Fibroblast of lung (primary cell): Measurements from ENCODE around the gene NUP62. TPM values are rescaled to one million over a fixed set of nuclear protein-coding genes. Genes with fewer than 3 reads are reported as not detected.

Experiments used
- DNase-seq, 2 donors: peaks; one replicate each; pipeline versions ENCODE4 v3.0.0 to v3.0.0-alpha.2; 2010; ENCODE audit warnings: low read depth in 2 of 2
- H2AFZ ChIP-seq: 2 replicates; pipeline ENCODE4 v1.5.1; 2012; ENCODE audit warnings: low read length, control low read depth, inconsistent platforms
- H3K27ac ChIP-seq: 2 replicates; pipeline ENCODE4 v1.5.1; 2011; ENCODE audit warnings: low read length, control low read depth; ENCODE audit not compliant: insufficient read depth
- H3K27me3 ChIP-seq: 2 replicates; pipeline ENCODE4 v1.5.1; 2011; ENCODE audit warnings: mild to moderate bottlenecking, low read length; ENCODE audit not compliant: control insufficient read depth, insufficient read depth
- H3K36me3 ChIP-seq: 2 replicates; pipeline ENCODE4 v1.5.1; 2011; ENCODE audit warnings: low read length; ENCODE audit not compliant: control insufficient read depth, insufficient read depth
- H3K4me1 ChIP-seq: 2 replicates; pipeline ENCODE4 v1.5.1; 2011; ENCODE audit warnings: low read length; ENCODE audit not compliant: control insufficient read depth, insufficient read depth; ENCODE audit errors: extremely low read depth
- H3K4me2 ChIP-seq: 2 replicates; pipeline ENCODE4 v1.5.1; 2011; ENCODE audit warnings: low read length, control low read depth; ENCODE audit not compliant: insufficient read depth; ENCODE audit errors: extremely low read depth
- H3K4me3 ChIP-seq, 4 experiments: fragments of 200-600 bp in 1 of 4; sonication (generic) in 1 of 4; replicated peaks in 1 of 4; 2 replicates each; pipeline ENCODE4 v1.5.1; 2011 to 2016; ENCODE audit warnings: low read length in 4 of 4, low read depth in 3 of 4, mild to moderate bottlenecking in 3 of 4, control low read depth in 2 of 4, inconsistent platforms in 1 of 4, mixed read lengths in 1 of 4; ENCODE audit not compliant: insufficient read depth in 1 of 4; ENCODE audit errors: control extremely low read depth in 1 of 4
- H3K79me2 ChIP-seq: 2 replicates; pipeline ENCODE4 v1.5.1; 2012; ENCODE audit warnings: mild to moderate bottlenecking, low read length, inconsistent platforms; ENCODE audit not compliant: control insufficient read depth, insufficient read depth
- H3K9ac ChIP-seq: 2 replicates; pipeline ENCODE4 v1.5.1; 2011; ENCODE audit warnings: mild to moderate bottlenecking, low read length, control low read depth; ENCODE audit not compliant: insufficient read depth
- H3K9me3 ChIP-seq: 2 replicates; pipeline ENCODE4 v1.5.1; 2012; ENCODE audit warnings: low read depth, low read length; ENCODE audit not compliant: control insufficient read depth, insufficient read depth
- H4K20me1 ChIP-seq: 2 replicates; pipeline ENCODE4 v1.5.1; 2011; ENCODE audit warnings: low read length; ENCODE audit not compliant: control insufficient read depth, insufficient read depth; ENCODE audit errors: extremely low read depth
- EZH2 ChIP-seq: IDR thresholded peaks from 2 replicates; pipeline ENCODE4 v1.5.1; 2012; ENCODE audit warnings: low read length, control low read depth, mild to moderate bottlenecking; ENCODE audit errors: missing control alignments
- polyA plus RNA-seq, 2 donors: library from polyadenylated mRNA; depleted of rRNA in 1 of 2; stranded (reverse) in 1 of 2; unstranded in 1 of 2; fragments of >200 nt; gene quantifications; 2 replicates each; pipeline ENCODE4 v1.2.1, GENCODE V29; 2011 to 2012; ENCODE audit warnings: missing spikeins in 1 of 2
- total RNA-seq: library from RNA; depleted of rRNA; stranded (reverse); fragments of >200 nt; gene quantifications from 2 replicates; pipeline ENCODE4 v1.2.1, GENCODE V29; 2014
- TF ChIP-seq, protein P1 (sequence below), 2 donors: IDR thresholded peaks in 1 of 2; conservative IDR thresholded peaks in 1 of 2; 1 replicate in 1 of 2; 2 replicates in 1 of 2; pipeline ENCODE4 v1.5.1; 2011 to 2012; ENCODE audit warnings: low read length in 2 of 2, control low read depth in 1 of 2, inconsistent platforms in 1 of 2, low read depth in 1 of 2, mild to moderate bottlenecking in 1 of 2

Gene NUP62
- total and polyA plus RNA-seq, 2 donors (not counting 1 experiment from before 2014, with no cell fraction given): 8.9 to 20.8 TPM

DNA sequence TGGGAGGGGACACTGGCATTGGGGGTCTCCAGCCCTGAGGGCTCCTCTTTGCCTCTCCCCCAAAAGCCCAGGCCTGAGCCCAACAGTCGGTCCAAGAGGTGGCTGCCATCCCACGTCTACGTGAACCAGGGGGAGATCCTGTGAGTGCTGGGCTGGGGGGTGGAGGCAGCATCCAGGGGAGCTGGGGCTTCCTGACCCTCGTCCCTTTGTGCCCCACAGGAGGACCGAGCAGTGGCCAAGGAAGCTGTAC, 71.5 kb downstream of the NUP62 start:
- Histone ChIP-seq H2AFZ (no peak overlapping the region), H3K27me3 (no peaks in the 10 kb centered on the region), H4K20me1 (no peaks in the 10 kb centered on the region), H3K9ac (no peak overlapping the region), H3K27ac (no peak overlapping the region), H3K9me3 (no peaks in the 10 kb centered on the region), H3K36me3 (peaks cover 46% of the 10 kb centered on the region), H3K4me2 (no peak overlapping the region), H3K79me2 (peaks cover 15% of the 10 kb centered on the region), H3K4me1 (peaks cover 6% of the 10 kb centered on the region), H3K4me3 (no peak overlapping the region)
- TF ChIP-seq EZH2: no peak
- TF ChIP-seq, protein P1, sequence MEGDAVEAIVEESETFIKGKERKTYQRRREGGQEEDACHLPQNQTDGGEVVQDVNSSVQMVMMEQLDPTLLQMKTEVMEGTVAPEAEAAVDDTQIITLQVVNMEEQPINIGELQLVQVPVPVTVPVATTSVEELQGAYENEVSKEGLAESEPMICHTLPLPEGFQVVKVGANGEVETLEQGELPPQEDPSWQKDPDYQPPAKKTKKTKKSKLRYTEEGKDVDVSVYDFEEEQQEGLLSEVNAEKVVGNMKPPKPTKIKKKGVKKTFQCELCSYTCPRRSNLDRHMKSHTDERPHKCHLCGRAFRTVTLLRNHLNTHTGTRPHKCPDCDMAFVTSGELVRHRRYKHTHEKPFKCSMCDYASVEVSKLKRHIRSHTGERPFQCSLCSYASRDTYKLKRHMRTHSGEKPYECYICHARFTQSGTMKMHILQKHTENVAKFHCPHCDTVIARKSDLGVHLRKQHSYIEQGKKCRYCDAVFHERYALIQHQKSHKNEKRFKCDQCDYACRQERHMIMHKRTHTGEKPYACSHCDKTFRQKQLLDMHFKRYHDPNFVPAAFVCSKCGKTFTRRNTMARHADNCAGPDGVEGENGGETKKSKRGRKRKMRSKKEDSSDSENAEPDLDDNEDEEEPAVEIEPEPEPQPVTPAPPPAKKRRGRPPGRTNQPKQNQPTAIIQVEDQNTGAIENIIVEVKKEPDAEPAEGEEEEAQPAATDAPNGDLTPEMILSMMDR (conservative IDR thresholded peaks at IDR 0.05 in 1 of 2, IDR thresholded peaks at IDR 0.05 in 1 of 2; ENCODE audit: low read depth in 1 of 2, low read length in 2 of 2): no peak
- no peak for DNase-seq

DNA sequence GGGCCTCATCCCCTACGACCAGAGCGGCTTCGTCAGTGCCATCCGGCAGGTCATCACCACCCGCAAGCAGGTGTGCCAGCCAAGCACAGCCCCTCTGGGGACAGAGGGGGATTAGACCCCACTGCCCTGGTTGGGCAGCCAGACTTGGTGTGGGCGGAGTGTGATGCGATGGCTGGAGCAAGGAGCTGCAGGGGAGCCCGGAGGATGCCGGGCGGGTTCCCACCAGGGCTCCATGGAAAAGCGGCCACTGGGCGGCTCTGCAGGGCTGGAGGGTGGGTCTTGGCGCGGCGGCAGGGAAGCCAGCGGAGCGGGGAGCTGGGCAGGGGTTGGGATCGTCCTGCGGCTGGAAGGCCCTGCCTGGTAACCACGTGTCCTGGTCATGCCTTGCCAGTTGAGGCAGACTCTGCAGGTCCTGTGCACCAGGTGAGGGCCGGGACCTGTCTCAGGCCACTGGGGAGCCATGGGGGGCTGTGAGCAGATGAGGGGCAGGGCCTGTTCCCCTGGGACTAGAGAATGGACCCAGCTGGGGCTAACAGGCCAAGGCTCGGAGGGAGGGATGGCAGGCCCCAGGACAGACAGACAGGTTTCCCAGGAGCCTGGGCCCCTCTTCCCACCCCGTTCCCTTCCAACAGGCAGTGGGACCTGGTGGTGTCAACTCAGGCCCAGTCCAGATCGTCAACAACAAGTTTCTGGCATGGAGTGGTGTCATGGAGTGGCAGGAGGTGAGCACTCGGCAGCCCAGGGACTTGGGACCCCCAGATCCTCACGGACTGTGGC, 72.1 kb downstream of the NUP62 start:
- H3K27ac ChIP-seq: no peak overlapping the region
- no peak overlapping the region for H3K4me3 ChIP-seq
- no peaks in the 10 kb centered on the region for H3K27me3 ChIP-seq
- TF ChIP-seq, protein P1 (conservative IDR thresholded peaks at IDR 0.05 in 1 of 2, IDR thresholded peaks at IDR 0.05 in 1 of 2; ENCODE audit: low read depth in 1 of 2, low read length in 2 of 2): no peak
- TF ChIP-seq EZH2: no peak
- H4K20me1 ChIP-seq: peaks cover under 1% of the 10 kb centered on the region
- H3K4me1 ChIP-seq: peaks cover 10% of the 10 kb centered on the region
- H3K9ac ChIP-seq: no peak overlapping the region
- no peaks in the 10 kb centered on the region for H3K9me3 ChIP-seq
- H3K36me3 ChIP-seq: peaks cover 43% of the 10 kb centered on the region
- H3K79me2 ChIP-seq: peaks cover 20% of the 10 kb centered on the region
- no peak for DNase-seq
- no peak overlapping the region for H2AFZ ChIP-seq
- H3K4me2 ChIP-seq: no peak overlapping the region

Other genes starting within 250 kb of the NUP62 start
- 0.26 and 0.33 TPM in 2 replicates for gene ADM5, start 239.9 kb downstream of the NUP62 start, total RNA-seq
- 0.06 and 0.15 TPM in 2 replicates for gene ADM5, start 239.9 kb downstream of the NUP62 start, polyA plus RNA-seq
- gene CPT1C, start 238.4 kb downstream of the NUP62 start, total RNA-seq: 18.0 and 31.2 TPM in 2 replicates
- 20.0 and 24.0 TPM in 2 replicates for gene CPT1C, start 238.4 kb downstream of the NUP62 start, polyA plus RNA-seq
- gene TSKS, start 166.2 kb downstream of the NUP62 start, total RNA-seq: 0.26 TPM in 1 of 2 replicates, not detected in the other
- gene TSKS, start 166.2 kb downstream of the NUP62 start, polyA plus RNA-seq: 0.07 TPM in 1 of 2 replicates, not detected in the other
- gene AP2A1, start 162.5 kb downstream of the NUP62 start, total RNA-seq: 53.4 and 95.0 TPM in 2 replicates
- gene AP2A1, start 162.5 kb downstream of the NUP62 start, polyA plus RNA-seq: 64.2 and 75.9 TPM in 2 replicates
- 32.9 and 34.3 TPM in 2 replicates for gene FUZ, start 116.2 kb downstream of the NUP62 start, total RNA-seq
- gene FUZ, start 116.2 kb downstream of the NUP62 start, polyA plus RNA-seq: 8.4 and 11.4 TPM in 2 replicates
- gene MED25, start 111.2 kb downstream of the NUP62 start, total RNA-seq: 10.0 and 11.2 TPM in 2 replicates
- 20.2 and 28.6 TPM in 2 replicates for gene MED25, start 111.2 kb downstream of the NUP62 start, polyA plus RNA-seq
- 35.2 and 56.0 TPM in 2 replicates for gene PTOV1, start 78.3 kb downstream of the NUP62 start, total RNA-seq
- 41.1 and 48.0 TPM in 2 replicates for gene PTOV1, start 78.3 kb downstream of the NUP62 start, polyA plus RNA-seq
- gene PNKP, start 61.9 kb downstream of the NUP62 start, total RNA-seq: 21.1 and 32.9 TPM in 2 replicates
- gene PNKP, start 61.9 kb downstream of the NUP62 start, polyA plus RNA-seq: 11.0 and 17.0 TPM in 2 replicates
- 9.2 and 12.2 TPM in 2 replicates for gene AKT1S1, start 52.1 kb downstream of the NUP62 start, total RNA-seq
- 37.4 and 51.3 TPM in 2 replicates for gene AKT1S1, start 52.1 kb downstream of the NUP62 start, polyA plus RNA-seq
- 10.0 and 19.5 TPM in 2 replicates for gene TBC1D17, start 51.8 kb downstream of the NUP62 start, total RNA-seq
- gene TBC1D17, start 51.8 kb downstream of the NUP62 start, polyA plus RNA-seq: 32.5 and 34.2 TPM in 2 replicates
- 1.2 and 1.5 TPM in 2 replicates for gene IL4I1, start 32.6 kb downstream of the NUP62 start, total RNA-seq
- gene IL4I1, start 32.6 kb downstream of the NUP62 start, polyA plus RNA-seq: 0.09 and 0.21 TPM in 2 replicates
- 7.9 and 8.5 TPM in 2 replicates for gene ATF5, start 299 bp downstream of the NUP62 start, total RNA-seq
- gene ATF5, start 299 bp downstream of the NUP62 start, polyA plus RNA-seq: 7.4 and 21.0 TPM in 2 replicates
- gene SIGLEC11, start 31.7 kb upstream of the NUP62 start, total RNA-seq: not detected in 2 replicates
- not detected in 2 replicates for gene SIGLEC11, start 31.7 kb upstream of the NUP62 start, polyA plus RNA-seq
- 21.3 and 26.9 TPM in 2 replicates for gene VRK3, start 95.9 kb upstream of the NUP62 start, total RNA-seq
- gene VRK3, start 95.9 kb upstream of the NUP62 start, polyA plus RNA-seq: 40.6 and 40.9 TPM in 2 replicates
- 5.9 and 6.4 TPM in 2 replicates for gene ZNF473, start 96.5 kb upstream of the NUP62 start, total RNA-seq
- gene ZNF473, start 96.5 kb upstream of the NUP62 start, polyA plus RNA-seq: 5.0 and 5.7 TPM in 2 replicates
- gene IZUMO2, start 233.8 kb upstream of the NUP62 start, total RNA-seq: not detected in 2 replicates
- not detected in 2 replicates for gene IZUMO2, start 233.8 kb upstream of the NUP62 start, polyA plus RNA-seq